ENCODE measurements around the gene MACROD1. TPM values are rescaled to one million over a fixed set of nuclear protein-coding genes. Genes with fewer than 3 reads are reported as not detected.

Gene MACROD1
- total and polyA plus RNA-seq, 10 of the 15 experiments (the other 5 are each of a cell fraction or from before 2014, with no cell fraction given), result 1.2 to 22.7 (median 11.3) TPM; not detected in 1

DNA sequence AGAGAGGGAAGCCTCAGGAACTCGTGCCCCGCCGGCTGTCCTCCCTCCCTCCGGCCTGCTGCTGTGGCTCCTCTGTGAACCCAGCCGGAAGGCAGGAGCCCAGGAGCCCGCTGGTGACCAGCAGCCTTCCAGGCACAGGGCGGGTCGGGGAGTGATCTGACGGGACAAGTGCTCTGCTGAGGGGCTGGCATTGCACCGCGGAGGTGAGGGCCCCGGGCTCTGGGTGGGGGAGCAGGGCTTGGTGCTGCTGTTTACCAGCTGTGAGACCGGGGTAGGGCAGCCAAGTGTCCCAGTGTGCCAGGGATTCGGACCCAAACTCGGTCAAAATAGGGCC, 76.9 kb downstream of the MACROD1 start (continued):
- TF ChIP-seq, protein P1, sequence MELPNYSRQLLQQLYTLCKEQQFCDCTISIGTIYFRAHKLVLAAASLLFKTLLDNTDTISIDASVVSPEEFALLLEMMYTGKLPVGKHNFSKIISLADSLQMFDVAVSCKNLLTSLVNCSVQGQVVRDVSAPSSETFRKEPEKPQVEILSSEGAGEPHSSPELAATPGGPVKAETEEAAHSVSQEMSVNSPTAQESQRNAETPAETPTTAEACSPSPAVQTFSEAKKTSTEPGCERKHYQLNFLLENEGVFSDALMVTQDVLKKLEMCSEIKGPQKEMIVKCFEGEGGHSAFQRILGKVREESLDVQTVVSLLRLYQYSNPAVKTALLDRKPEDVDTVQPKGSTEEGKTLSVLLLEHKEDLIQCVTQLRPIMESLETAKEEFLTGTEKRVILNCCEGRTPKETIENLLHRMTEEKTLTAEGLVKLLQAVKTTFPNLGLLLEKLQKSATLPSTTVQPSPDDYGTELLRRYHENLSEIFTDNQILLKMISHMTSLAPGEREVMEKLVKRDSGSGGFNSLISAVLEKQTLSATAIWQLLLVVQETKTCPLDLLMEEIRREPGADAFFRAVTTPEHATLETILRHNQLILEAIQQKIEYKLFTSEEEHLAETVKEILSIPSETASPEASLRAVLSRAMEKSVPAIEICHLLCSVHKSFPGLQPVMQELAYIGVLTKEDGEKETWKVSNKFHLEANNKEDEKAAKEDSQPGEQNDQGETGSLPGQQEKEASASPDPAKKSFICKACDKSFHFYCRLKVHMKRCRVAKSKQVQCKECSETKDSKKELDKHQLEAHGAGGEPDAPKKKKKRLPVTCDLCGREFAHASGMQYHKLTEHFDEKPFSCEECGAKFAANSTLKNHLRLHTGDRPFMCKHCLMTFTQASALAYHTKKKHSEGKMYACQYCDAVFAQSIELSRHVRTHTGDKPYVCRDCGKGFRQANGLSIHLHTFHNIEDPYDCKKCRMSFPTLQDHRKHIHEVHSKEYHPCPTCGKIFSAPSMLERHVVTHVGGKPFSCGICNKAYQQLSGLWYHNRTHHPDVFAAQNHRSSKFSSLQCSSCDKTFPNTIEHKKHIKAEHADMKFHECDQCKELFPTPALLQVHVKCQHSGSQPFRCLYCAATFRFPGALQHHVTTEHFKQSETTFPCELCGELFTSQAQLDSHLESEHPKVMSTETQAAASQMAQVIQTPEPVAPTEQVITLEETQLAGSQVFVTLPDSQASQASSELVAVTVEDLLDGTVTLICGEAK (IDR thresholded peaks at IDR 0.05; ENCODE audit: borderline replicate concordance), result no peak
- no peak for TF ChIP-seq SPI1 (IDR thresholded peaks at IDR 0.05; ENCODE audit: borderline replicate concordance, insufficient read depth, low read depth, low read length)
- TF ChIP-seq PAX8 (IDR thresholded peaks at IDR 0.05), result no peak
- TF ChIP-seq, protein P2, sequence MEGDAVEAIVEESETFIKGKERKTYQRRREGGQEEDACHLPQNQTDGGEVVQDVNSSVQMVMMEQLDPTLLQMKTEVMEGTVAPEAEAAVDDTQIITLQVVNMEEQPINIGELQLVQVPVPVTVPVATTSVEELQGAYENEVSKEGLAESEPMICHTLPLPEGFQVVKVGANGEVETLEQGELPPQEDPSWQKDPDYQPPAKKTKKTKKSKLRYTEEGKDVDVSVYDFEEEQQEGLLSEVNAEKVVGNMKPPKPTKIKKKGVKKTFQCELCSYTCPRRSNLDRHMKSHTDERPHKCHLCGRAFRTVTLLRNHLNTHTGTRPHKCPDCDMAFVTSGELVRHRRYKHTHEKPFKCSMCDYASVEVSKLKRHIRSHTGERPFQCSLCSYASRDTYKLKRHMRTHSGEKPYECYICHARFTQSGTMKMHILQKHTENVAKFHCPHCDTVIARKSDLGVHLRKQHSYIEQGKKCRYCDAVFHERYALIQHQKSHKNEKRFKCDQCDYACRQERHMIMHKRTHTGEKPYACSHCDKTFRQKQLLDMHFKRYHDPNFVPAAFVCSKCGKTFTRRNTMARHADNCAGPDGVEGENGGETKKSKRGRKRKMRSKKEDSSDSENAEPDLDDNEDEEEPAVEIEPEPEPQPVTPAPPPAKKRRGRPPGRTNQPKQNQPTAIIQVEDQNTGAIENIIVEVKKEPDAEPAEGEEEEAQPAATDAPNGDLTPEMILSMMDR (IDR thresholded peaks at IDR 0.05 in 2 of 3, conservative IDR thresholded peaks at IDR 0.05 in 1 of 3; ENCODE audit: control insufficient read depth in 2 of 3, extremely low read depth in 1 of 3, insufficient read depth in 1 of 3, low read depth in 3 of 3, low read length in 3 of 3), result no peak
- TF ChIP-seq YY1 (IDR thresholded peaks at IDR 0.05; ENCODE audit: low read depth, low read length), result no peak
- no peak for TF ChIP-seq ZBED1 (IDR thresholded peaks at IDR 0.05; ENCODE audit: borderline replicate concordance)
- no peak for TF ChIP-seq IKZF2 (IDR thresholded peaks at IDR 0.05)
- TF ChIP-seq ZNF384 (IDR thresholded peaks at IDR 0.05; ENCODE audit: borderline replicate concordance, low read depth, low read length), result no peak

Measured in GM12878 (cell line).